HUDEP-2 (cell line): ENCODE measurements around the gene UBASH3B.
"Not testable (repeated sequence)": the region's sequence is repeated elsewhere in the genome, so short reads cannot be mapped to it uniquely, and the experiment has no call there.

ENCODE experiments used
- DNase-seq, 76 experiments: peaks; one replicate each; lab custom pipeline; 2025; ENCODE audit not compliant: unreplicated experiment in 76 of 76; lab: John Stamatoyannopoulos, UW

The UBASH3B gene

DNA sequence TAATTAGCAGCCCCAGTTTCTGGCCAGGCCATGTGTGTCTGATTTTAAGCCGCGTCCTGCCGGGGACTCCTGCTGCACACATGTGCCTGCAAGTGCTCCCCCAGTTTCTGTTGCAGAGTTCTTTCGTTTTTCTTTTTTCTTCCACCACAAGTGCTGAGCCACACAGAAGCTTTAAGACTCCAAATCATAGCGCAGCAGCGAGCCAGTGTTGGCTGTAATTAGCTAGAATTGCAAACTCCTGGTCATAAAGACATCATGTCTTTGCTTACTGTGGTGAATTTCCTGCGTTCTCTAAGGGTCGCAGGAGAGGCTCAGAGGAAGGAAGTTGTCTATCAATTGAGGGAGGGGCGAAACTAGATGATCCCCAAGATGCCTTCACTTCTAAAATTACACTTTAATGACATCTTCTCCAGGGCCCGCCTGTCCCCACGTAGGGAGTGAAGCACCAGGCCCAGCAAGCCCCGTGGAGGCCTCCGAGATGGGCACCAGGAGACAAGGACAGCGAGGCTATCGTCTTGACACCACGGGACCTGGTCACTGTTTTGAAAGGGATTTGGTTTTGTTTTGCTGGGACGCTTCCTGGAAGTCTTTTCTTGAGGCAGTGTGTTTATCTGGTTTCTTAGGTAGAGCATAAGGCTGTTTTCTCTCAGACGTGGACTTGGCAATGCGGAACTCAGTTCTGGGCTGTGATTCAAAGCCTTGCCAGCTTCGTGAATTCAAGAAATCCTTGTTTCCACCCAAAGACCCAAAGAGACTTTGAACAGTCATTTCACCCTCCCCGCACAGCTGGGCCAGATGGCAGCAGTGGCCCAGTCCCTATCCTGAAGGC is 71.8 kb downstream of the UBASH3B start:
- DNase-seq = no peak

GRCh38 chr11:122728561-122728960 is 73.0 kb downstream of the UBASH3B start:
- DNase-seq = no peak

DNA sequence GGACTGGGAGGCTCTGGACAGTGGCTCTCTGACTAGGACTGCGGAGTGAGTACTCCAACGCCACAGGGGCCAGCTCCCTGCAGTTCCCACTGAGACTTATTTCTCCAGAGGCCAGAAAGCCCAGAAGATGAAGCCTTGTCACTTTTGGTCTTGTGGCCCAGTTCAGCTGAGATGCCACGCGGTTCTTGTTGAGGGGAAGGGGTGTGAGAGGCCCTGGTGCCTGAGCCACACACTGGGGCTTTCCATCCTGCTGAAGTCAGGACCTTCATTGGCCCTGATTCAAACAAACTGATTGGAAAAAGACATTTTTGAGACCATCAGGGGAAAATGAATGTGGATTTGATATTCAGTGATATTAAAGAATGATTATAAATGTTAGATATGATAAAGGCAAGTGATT is 73.6 kb downstream of the UBASH3B start:
- no peak for DNase-seq

DNA sequence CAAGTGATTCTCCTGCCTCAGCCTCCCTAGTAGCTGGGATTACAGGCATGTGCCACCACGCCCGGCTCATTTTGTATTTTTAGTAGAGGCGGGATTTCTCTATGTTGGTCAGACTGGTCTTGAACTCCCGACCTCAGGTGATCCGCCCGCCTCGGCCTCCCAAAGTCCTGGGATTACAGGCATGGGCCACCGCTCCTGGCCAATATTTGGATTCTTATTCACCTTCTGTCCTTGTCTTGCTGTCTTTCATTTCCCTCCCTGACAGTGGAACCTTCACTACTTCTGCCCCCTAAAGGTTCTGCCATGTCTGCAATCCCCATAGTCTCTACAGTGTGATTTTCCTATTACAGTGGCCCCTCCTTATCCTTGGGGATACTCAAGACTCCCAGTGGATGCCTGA is 75.2 kb downstream of the UBASH3B start:
- not testable (repeated sequence) for DNase-seq

GRCh38 chr11:122731500-122731913 is 76.0 kb downstream of the UBASH3B start:
- DNase-seq = peak in 1 of 76 experiments; percentile 12

DNA sequence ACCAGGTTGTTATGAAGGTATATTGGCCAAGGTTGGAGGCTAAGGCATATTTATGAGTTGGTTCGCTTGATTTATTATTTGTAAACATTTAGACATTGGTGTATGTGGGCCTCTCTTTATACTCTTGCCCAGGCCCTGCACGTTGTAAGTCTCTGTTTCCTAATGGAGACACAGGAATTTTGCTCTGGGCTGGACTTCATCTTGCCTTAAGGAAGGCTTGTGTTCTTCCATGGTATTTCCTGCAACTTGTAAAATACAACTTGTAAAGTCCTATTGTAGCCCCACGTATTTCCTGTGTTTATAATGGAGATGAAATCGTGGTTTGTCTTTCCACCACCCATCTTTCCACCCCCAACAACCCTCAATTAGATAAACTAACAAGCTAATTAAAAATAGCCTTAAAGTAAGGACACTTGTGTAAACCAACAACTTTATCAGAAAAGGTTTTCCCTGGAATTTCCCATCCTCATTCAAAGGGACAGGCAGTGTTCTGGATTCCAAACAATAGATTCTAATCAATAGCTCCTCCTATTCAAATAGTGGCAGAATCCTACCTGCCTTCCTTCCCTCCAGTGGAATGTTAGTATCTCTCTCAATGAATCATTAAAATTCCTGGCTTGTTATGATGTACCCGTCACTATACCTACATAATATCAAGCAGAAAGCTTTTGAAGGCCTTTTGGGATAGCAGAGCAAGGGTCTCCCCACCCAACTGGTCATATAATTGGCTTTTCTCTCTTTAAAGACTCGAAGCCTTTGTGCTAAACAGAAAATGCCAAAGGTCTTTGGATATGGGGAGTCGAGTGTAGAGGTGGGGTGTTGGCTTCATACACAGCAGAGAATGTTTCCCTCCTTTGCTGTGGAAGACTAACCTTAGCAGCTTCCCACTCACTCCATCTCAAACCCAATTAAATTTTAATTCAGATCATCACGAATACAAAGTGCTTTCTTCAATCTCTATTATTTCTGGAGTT is 77.1 kb downstream of the UBASH3B start:
- DNase-seq = no peak

DNA sequence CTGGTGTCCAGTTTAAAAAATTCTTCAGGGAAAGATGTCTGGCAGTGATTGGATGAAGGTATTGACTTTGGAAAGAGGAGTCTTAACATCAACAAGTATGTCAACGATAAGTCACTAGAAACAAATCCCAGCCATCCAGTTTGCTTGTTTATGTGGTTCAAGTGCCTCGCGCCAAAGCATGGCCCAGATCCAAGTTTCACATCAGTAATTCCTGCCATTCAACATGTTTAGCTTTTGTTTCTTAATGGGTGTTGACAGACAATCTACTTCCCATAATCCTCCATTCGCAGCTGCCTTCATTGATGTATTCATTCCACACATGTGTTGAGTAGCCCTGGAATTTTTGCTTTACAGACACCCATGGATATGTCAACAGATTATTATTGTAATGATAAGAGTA is 77.8 kb downstream of the UBASH3B start:
- DNase-seq = no peak

- no peak for DNase-seq
Observed at GRCh38 chr11:122734848-122735496, 79.5 kb downstream of the UBASH3B start.

- DNase-seq = no peak
Observed at GRCh38 chr11:122737951-122738693, 82.6 kb downstream of the UBASH3B start.

DNA sequence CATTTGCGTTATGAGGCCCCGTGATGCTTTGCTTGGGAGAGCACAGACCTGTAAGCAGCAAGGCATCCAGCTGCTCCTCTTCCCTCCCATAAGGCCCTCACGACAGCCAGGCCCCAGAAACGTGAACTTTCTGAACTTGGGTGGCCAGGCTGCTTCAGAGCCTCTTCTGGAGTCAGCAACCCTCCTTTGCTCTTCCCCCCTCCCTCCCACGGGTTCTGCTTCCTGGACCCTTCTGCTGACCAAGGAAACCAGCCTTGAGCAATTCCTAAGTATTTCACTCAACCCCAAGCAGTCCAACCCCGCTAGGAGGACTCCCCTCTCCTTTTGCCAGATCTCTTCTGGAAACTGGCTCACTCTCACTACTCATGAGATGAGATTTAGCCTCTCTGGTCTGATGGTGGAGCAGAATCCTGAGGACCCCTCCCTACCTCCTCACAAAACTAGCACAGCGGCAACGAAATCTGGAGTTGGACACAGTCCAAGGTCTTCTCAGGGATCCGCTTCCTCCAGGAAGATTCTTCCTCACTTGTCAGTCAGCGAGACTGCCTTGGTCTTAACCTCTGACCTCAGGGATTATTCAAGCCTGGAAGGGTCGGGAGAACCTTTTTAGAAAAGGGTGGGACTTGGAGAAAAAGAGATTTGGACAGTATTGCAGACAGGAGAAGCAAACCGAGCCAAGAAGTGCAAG is 86.2 kb downstream of the UBASH3B start:
- DNase-seq = no peak

GRCh38 chr11:122742301-122743018 is 86.9 kb downstream of the UBASH3B start:
- no peak for DNase-seq

DNA sequence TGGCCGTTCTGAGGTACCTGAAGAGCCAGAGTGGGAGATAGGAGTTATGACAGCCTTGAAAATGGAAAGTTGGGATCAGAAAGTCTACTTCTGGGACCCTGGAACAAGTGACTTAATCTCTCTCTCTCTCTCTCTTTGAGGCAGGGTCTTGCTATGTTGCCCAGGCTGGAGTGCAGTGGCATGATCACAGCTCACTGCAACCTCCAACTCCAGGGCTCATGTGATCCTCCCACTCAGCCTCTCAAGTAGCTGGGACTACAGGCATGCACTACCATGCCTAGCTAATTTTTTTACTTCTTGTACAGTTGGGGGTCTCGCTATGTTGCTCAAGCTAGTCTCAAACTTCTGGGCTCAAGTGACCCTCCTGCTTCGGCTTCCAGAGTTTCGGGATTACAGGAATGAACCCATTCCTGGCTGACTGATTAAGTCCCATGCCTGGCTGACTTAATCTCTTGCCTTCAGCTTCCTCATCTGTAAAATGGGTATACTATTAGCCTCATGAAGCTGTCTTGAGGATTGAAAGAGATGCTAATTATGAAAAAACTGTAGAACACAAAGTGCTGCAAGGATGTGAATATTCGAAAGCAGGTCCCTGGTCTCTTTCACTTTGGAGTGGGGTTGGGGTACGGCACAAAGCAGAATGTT is 87.7 kb downstream of the UBASH3B start:
- DNase-seq = no peak

- peak in 12 of 76 experiments; percentile 3 to 53 (median 22) for DNase-seq
Observed at GRCh38 chr11:122743949-122744348, 88.4 kb downstream of the UBASH3B start.

GRCh38 chr11:122744357-122744756 is 88.8 kb downstream of the UBASH3B start:
- no peak for DNase-seq

DNA sequence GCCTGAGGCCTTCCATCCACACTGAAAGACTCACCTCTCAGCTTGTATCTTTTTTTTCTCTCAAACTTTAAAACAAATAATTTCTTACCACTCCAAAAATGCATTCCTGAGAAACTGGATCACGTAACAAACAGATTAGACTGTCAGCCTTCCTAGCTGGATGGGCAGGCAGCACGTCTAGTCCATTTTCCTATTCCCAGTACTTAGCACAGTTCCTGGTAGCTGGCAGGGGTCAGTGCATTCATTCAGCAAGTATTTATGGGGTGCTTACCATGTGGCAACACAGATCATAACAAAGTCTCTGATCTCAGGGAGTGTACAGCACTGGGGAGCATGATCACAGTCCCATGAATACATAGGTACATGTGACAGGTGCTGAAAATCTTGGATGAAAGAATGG is 89.6 kb downstream of the UBASH3B start:
- DNase-seq = no peak

- peak in 36 of 76 experiments; percentile 2 to 73 (median 36) for DNase-seq
Observed at GRCh38 chr11:122746050-122746478, 90.5 kb downstream of the UBASH3B start.

DNA sequence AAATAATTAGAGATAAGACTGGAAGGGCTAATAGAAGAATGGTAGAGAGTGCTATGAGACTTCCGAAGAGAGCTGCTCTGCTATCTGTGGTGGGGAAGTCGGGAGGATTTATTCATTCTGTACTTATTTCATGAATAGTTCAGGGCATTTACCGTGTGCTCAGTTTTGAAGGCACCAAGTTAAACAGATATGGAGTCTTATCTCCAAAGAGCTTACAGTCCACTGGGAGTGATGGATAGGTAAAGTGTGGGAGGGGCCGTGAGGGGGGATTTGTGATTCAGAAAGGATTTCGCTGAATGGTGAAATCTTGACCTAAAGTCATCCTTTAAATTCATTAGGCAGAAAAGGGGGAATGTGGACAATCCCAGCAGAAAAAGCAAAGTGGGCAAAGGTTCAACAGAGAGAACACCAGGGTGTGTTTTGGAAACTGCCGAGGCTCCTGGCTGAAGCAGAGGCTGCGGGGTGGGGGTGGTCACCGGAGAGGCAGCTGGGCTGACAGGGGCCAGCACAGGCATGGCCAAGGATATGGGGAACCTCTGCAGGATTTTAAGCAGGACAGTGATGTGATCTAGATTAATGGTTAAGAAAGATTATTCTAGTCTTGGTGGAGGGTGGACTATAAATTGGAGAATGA is 91.2 kb downstream of the UBASH3B start:
- DNase-seq = no peak

- DNase-seq = no peak
Observed at GRCh38 chr11:122747351-122747781, 91.8 kb downstream of the UBASH3B start.
